IPS-18c (cell line): ENCODE measurements around the gene SREBF1.

Source experiments
- H3K4me3 ChIP-seq: 2 replicates; pipeline ENCODE4 v1.7.0; 2013; ENCODE audit warnings: low read depth, mild to moderate bottlenecking, low read length, moderate library complexity; ENCODE audit not compliant: insufficient read depth
- H3K9me3 ChIP-seq: one replicate; pipeline ENCODE4 v1.6.1; 2013; ENCODE audit warnings: mild to moderate bottlenecking, low read length, moderate library complexity; ENCODE audit not compliant: control insufficient read depth, insufficient read depth

Gene SREBF1

DNA sequence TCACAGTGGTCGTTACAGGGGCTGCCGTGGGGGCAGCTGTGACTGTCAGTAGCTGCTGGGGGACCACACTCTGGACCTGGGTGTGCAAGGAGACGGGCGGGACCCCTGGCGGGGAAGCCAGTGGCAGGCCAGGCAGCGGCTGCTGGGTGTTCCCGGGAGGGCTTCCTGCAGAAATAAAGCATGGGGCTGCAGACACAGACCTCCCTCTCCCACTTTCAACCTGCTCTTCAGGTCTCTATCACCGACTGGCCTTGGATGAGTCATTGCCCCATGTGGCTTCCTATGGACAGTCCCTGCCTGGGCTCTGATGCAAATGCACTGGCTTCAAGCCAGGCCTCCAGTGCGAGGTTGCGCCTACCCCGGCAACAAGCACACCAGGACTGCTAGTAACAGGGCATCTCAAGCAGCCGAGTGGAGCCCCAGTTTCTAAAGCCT is 17.2 kb downstream of the SREBF1 start:
- Histone ChIP-seq H3K9me3 (no peaks in the 10 kb centered on the region), H3K4me3 (no peak overlapping the region)

DNA sequence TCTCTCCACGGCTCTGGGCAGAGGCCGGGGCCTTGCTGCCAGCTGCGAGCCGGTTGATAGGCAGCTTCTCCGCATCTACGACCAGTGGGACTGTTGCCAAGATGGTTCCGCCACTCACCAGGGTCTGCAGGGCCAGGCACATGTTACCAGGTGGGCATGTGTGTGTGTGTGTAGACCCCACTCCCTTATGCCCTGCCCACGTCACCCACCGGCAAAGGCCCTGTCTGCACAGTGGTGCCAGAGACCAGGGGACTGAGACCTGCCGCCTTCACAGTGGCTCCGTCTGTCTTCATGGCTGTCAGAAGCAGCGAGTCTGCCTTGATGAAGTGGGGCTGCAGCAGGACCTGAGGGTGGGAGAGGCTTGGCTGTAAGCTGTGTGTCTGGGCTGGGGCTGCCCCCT is 17.7 kb downstream of the SREBF1 start:
- H3K4me3 ChIP-seq = no peak overlapping the region
- H3K9me3 ChIP-seq = no peaks in the 10 kb centered on the region

DNA sequence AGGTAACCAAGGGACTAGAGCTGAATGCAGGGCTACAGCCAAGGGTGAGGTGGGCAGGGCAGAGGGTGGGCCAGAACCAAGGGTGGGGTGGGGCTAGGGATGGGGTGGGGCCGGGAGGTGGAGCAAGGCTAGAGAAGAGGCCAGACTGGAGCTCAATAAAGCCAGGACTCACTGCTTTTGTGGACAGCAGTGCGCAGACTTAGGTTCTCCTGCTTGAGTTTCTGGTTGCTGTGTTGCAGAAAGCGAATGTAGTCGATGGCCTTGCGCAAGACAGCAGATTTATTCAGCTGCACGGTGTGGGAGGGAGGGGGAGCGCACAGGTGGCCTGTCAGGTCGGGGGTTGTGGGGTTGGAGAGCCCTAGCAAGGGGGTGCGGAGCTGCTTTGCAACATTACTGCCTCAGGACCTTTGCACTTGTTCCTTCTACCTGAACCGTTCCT is 18.7 kb downstream of the SREBF1 start:
- Histone ChIP-seq H3K4me3 (no peak overlapping the region), H3K9me3 (no peaks in the 10 kb centered on the region)

DNA sequence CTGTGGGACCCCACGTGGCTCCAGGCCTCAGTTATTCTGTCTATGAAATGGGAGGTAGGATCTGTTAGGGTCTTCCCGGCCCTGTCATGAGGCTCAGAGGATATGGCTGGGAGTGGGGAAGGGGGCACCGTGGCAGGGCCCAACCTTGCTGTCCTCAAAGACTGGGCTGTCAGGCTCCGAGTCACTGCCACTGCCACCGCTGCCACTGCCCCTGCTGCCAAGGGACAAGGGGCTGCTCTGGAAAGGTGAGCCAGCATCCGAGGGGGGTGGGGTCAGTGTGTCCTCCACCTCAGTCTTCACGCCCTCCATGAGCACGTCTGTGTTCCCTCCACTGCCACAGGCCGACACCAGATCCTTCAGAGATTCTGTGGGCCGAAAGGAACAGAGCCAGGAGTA is 19.2 kb downstream of the SREBF1 start:
- H3K4me3 ChIP-seq = no peak overlapping the region
- H3K9me3 ChIP-seq = no peaks in the 10 kb centered on the region

DNA sequence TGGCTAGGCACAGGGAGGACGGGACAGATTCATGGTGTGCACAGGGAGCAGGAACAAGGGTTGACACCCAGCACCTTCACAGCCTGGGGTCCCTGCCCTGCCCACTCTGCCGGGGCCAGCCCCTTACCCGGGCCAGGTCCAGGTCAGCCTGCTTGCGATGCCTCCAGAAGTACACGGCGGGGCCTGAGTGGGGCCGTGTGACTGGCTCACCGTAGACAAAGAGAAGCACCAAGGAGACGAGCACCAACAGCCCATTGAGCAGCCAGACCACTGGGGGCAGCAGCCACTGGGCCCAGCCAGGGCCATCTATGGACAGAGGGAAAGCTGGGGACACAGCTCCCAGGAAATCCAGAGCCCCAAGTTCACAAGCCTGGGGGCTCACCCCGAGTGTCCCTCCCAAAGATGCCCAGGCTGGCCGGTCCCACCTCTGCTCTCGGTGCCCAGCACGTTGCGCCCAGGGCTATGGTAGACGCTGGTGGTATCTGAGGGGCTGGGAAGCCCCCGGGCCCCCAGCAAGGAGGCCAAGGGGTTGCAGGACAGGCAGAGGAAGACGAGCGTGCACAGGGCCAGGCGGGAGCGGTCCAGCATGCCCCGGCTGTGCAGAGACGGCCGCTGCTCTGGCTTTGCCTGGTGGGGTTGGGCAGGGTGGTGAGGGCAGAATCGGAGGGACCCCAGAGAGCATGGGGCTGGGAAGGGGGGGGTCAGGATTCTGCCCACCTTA is 19.8 kb downstream of the SREBF1 start:
- Histone ChIP-seq H3K4me3 (no peak overlapping the region), H3K9me3 (no peaks in the 10 kb centered on the region)

DNA sequence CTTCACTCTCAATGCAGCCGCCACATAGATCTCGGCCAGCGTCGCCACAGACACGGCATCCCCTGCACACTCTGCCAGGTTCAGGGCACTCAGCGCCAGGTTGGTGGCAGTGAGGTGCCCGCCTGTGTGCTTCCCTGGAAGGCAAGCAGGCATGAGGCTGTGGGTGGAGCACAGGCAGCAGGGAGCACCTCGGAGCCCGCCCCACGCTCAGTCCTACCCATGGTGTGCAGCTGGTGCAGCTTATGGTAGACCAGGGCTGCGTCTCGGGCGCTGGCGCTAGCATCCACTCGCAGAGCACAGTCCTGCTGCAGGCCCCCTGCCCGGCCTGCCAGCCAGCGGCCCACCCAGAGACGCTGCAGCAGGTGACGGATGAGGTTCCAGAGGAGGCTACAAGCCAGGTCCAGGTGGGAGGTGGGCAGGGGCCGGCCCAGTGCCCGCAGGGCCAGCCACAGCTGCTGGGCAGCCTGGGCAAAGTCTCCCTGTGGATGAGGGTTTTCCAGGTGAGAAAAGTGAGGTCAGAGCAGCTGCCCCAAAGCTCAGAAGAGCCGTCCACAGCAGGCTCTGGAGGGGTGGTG is 20.5 kb downstream of the SREBF1 start:
- H3K4me3 ChIP-seq = no peak overlapping the region
- H3K9me3 ChIP-seq = no peaks in the 10 kb centered on the region

DNA sequence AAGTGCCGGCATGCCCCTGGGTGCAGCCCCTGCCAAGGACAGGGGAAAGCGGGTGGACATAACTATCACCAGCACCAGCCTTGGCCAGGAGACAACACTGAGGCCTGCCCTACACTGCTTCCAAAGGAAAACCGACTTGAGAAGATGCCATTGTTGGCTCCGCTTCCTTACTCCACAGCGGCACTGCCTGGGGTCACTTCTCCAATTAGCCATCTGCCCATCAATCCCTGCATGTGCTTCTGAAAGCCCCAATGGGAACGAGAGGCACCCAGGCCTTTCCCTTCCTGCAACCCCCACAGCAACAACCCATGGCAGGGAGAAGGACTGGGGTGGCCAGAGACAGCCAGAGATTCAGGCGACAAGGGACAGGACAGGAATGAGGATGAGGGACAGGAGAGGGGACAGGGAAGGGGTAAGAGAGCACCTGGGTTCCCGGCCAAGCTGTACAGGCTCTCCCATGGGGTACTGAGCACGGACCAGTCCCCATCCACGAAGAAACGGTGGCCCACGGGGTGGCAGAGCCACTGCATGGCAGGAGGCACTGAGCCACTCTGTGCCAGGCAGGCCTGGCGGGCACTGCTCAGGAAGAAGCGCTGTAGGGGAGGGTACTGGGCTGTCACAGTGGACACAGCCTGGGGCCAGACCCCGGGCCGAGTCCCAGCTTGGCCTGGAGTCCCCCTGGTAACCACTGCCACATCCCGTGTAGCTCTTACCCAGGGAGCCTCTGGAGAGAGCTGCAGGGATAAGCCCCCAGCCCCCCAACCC is 21.2 kb downstream of the SREBF1 start:
- Histone ChIP-seq H3K4me3 (no peak overlapping the region), H3K9me3 (no peaks in the 10 kb centered on the region)

DNA sequence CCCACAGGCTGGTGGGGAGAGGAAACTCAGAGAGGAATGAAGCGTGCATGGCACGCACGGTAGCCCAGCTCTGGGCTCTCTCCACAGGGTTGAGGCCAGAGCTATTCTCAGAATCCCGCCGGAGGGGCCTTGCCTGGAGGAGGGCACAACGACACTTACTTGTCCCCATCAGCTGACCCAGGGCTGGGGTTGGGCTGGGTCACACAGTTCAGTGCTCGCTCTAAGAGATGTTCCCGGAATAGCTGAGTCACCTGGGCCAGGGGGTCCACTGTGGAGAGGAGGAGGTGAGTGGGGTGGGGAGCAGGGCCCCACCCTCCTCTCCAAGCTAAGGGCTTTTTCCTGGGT is 21.8 kb downstream of the SREBF1 start:
- Histone ChIP-seq H3K4me3 (no peak overlapping the region), H3K9me3 (no peaks in the 10 kb centered on the region)

DNA sequence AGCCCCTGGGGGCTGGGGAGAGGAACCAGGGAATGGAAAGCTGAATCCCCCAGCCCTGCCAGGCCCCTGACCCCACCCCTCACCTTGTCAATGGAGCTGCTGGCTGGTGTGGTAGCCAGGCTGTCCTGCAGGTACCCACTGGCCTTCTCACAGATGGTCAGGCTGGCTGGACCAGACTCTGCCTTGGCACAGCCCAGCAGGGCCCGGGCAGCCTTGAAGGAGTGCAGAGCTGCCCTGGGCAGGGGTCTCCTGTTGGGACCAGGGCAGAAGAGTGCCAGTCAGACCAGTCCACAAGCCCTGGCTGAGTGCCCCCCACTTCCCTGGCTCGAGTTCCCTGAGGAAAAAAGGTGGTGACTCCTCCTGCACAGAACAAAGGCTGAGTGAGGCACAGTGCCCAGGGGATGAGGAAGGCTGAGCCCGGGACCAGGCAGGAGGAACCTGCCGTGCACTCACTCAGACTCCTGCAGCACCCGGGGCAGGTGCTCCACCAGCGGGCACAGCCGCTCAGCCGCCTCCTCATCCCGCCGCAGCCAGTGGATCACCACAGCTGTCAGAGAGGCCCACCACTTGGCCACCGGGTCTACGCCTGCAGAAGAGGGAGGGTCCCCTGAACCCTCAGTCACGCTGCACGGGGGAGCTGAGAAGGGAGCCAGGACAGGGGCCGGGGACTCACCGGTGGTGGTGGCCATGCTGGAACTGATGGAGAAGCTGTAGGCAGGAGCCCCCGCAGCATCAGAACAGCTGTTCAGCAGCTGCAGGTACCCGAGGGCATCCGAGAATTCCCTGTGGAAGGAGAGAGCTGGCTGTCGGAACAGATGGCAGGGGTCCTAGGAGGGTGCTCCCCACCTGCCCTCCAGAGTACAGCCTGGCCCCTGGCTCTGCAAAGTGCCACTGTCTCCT is 22.4 kb downstream of the SREBF1 start:
- no peak overlapping the region for H3K4me3 ChIP-seq
- H3K9me3 ChIP-seq = no peaks in the 10 kb centered on the region

DNA sequence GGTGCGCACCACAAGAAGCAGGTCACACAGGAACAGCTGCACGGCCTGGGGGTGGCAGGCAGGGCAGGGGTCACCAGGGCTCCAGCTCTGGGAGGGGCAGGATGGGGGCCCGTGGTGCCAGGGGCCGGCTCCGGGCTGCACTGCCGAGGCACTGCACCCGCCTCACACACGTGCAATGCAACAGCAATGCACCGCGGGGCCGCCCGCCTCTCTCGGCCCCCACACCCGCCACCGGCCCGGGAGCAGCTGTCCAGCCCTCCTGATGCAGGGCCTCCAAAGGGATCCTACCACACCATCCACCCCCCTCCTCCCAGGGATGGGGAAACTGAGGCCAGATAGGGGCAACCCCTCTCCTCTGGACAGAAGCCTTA is 23.1 kb downstream of the SREBF1 start:
- Histone ChIP-seq H3K4me3 (no peak overlapping the region), H3K9me3 (no peaks in the 10 kb centered on the region)

DNA sequence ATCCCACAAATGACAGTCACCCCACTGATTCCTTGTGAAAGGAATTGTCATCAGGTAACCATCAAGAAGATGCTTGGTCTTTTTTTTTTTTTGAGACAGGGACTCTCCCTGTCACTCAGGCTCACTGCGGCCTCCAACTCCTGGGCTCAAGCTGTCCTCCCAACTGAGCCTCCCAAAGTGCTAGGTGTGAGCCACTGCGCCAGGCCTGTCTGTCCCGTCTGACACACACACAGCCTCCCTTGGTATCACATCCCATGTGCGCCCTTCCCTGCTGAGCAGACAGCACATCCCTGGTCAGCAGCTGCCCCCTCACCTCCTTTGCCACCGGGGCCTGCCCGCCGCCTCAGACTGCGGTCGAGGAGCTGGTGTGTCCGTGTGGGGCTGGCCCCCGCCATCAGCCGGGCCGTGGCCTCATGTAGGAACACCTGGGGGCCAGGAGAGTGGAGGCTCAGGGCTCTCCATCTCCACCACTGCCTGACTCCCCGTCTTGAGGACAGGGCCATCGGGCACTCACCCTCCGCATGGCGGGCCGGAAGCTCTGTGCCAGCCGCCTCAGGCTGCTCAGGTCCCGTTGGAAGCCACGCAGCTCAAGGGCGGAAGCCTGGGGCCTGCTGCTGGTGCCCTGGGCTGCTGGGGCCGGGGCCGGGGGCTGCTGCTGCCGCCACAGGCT is 23.6 kb downstream of the SREBF1 start:
- Histone ChIP-seq H3K9me3 (no peaks in the 10 kb centered on the region), H3K4me3 (no peak overlapping the region)

DNA sequence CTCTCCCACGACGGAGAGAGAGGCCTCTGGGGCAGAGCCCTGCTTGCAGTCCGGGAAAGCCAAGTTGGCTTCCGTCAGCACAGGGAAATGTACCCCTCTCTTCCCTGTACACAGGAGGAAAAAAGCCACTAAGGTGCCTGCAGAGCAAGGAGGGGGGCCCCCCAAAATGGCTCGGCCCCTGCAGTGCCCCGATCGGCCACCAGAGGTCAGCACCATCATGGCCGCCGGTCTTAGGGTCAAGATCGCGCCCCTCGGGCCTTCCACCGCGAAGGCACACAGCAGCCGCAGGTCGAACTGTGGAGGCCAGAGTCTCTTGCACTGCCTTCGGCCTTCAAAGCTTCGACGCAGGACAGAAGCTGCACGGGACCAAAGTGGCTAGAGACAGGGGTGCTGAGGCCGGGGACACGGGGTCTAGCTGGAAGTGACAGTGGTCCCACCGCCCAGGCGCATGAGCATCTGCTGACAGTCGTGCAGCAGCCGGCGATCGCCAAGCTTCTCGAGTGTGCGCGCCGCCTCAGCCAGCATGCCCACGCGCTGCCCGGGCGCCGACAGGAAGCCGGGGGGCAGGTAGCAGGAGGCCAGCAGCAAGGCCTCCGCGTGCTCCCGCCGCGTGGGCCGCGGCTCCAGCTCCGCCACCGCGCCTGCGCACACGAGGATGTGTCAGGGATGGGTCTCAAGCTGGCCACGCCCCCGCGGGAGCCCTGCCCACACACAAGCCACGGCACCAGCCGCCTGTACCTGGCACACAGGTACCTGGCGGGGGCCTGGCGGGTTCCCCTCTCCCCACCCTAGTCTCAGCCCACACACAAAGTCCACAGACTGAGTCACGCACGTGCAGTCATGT is 24.4 kb downstream of the SREBF1 start:
- H3K9me3 ChIP-seq = no peaks in the 10 kb centered on the region
- no peak overlapping the region for H3K4me3 ChIP-seq

DNA sequence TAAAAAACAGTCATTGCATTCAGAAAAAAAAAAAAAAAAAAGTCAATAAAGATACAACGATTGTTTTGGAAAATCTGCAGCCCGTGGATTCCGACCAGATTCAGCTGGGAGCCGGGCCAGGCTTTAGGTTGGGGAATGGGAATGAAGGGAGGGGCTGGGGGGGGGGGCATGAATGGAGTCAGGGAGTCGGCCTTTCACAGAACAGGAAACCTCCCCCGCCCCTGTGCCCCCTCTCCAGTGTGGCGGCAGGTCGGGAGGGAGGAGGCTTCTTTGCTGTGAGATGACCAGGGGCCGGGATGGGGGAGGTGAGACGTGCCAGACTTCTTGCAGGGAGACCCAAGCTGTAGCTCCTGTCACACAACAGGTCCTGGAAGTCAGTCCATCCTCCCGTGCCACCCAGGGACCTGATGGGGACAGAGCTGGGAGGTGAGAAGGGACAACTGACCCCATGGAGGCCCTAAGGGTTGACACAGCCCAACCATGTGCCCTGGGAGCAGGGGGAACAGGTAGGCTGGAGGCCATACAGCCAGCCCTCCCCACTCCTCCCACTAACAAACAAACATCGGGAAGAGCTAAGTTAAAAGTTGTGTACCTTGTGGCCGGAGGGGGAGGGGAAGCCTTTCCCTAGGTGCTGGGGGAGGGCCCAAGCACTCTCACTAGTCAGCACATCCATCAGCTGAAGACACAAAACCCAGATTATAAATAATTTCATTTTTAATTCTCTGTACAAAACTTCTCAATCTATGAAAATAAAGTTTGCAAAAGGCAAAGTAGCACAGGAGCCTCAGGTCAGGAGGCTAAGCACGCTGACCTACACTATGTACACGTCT is 25.2 kb downstream of the SREBF1 start:
- Histone ChIP-seq H3K9me3 (no peaks in the 10 kb centered on the region), H3K4me3 (no peak overlapping the region)

DNA sequence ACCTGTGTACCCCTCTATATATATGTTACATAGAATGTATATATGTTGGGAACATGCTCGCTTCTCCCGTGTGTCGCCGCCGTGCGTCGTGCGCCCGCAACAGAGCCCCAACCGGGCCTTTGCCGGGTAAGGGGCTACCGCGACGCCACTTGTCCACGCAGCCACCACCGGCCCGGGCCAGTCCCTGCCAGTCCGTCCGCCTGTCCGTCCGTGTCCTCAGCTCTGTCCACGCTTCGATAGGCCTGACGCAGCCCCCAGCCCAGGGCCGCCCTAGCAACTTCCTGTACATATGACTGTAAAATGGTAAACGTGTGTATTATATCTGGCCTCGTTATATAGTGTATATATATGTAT is 25.9 kb downstream of the SREBF1 start:
- Histone ChIP-seq H3K4me3 (0 out of 2 replicates have a peak overlapping the region, but pooled peaks have one; percentile 50), H3K9me3 (no peaks in the 10 kb centered on the region)

DNA sequence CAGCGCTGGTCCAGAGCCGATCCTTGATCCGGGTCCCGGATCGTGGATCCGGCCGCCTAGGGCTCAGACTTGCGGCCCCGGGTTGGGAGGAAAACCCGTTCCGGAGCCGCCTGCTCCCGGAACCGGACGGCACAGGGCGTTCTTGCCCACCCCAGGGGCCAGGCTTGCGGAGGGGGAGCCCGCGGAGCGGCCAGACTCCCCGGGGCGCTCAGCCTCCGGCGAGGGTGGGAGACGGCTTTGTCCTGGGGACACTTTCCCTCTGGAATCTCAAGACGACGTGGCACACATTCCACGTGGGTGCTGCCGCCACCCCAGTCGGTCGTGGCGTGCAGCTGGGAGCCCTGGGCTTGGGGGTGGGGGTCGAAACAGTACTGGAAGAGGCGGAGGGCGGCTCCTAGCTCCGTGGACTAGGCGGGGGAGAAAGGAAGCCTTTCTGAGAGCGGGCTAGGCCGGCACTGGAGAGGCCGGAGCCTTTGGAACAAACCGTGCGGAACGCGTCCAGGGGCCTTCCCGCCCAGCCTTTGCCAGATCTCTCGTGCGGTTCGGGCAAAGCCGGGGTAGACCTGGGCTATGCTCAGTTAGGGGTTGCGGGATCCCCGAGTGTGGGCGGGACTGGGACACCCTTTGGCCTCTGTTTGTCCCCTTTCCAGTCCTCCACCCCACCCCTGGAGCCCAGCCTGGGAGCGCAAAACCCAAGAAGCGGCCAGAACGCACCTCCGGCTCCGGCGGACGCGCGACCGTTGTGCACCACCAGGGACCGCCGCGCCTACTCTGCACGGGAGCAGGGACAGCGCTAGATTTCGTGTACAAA is 26.5 kb downstream of the SREBF1 start:
- peak overlapping the region; percentile 50 for H3K4me3 ChIP-seq
- no peaks in the 10 kb centered on the region for H3K9me3 ChIP-seq
